H9 (cell line): ENCODE results near the gene EFNB1. TPM values are rescaled to one million over a fixed set of nuclear protein-coding genes. Genes with fewer than 3 reads are reported as not detected.

Experiments used
- DNase-seq: peaks from one replicate; pipeline ENCODE4 v3.0.0-alpha.2; 2017
- H2AFZ ChIP-seq: one replicate; pipeline ENCODE4 v1.6.1; 2013; ENCODE audit warnings: mild to moderate bottlenecking, low read length, control low read depth, moderate library complexity
- H2AK5ac ChIP-seq: 2 replicates; pipeline ENCODE4 v1.6.1; 2013; ENCODE audit warnings: low read length, control low read depth, mixed read lengths; ENCODE audit not compliant: insufficient read length
- H2BK120ac ChIP-seq: one replicate; pipeline ENCODE4 v1.6.1; 2013; ENCODE audit warnings: low read depth, mild to moderate bottlenecking, low read length, control low read depth, inconsistent platforms; ENCODE audit not compliant: poor library complexity, severe bottlenecking
- H2BK12ac ChIP-seq: 2 replicates; pipeline ENCODE4 v1.6.1; 2013; ENCODE audit warnings: low read length, control low read depth, mixed read lengths, low read depth; ENCODE audit not compliant: insufficient read length
- H2BK15ac ChIP-seq: 2 replicates; pipeline ENCODE4 v1.6.1; 2013; ENCODE audit warnings: low read depth, low read length, control low read depth
- H2BK20ac ChIP-seq: one replicate; pipeline ENCODE4 v1.6.1; 2013; ENCODE audit warnings: low read depth, mild to moderate bottlenecking, low read length, control low read depth, inconsistent platforms; ENCODE audit not compliant: poor library complexity, severe bottlenecking
- H2BK5ac ChIP-seq: 2 replicates; pipeline ENCODE4 v1.6.1; 2013; ENCODE audit warnings: low read length, control low read depth, mixed read lengths; ENCODE audit not compliant: insufficient read length
- H3K14ac ChIP-seq: 2 replicates; pipeline ENCODE4 v1.6.1; 2013; ENCODE audit warnings: low read length, control low read depth; ENCODE audit not compliant: insufficient read depth
- H3K18ac ChIP-seq: 2 replicates; pipeline ENCODE4 v1.6.1; 2013; ENCODE audit warnings: low read depth, mild to moderate bottlenecking, mixed read lengths, low read length, control low read depth; ENCODE audit not compliant: insufficient read length
- H3K23ac ChIP-seq: 2 replicates; pipeline ENCODE4 v1.6.1; 2013; ENCODE audit warnings: low read length, control low read depth, mixed read lengths, low read depth; ENCODE audit not compliant: insufficient read length
- H3K23me2 ChIP-seq: 2 replicates; pipeline ENCODE4 v1.6.1; 2013; ENCODE audit warnings: low read depth, mild to moderate bottlenecking, mixed read lengths, low read length, control low read depth; ENCODE audit not compliant: insufficient read length, poor library complexity, severe bottlenecking
- H3K27ac ChIP-seq: 2 replicates; pipeline ENCODE4 v1.5.1; 2013; ENCODE audit warnings: low read length, control low read depth, mixed read lengths, low read depth; ENCODE audit not compliant: insufficient read length
- H3K27me3 ChIP-seq: 2 replicates; pipeline ENCODE4 v1.6.1; 2013; ENCODE audit warnings: low read length, control low read depth, inconsistent platforms; ENCODE audit not compliant: insufficient read depth
- H3K4ac ChIP-seq: 2 replicates; pipeline ENCODE4 v1.6.1; 2013; ENCODE audit warnings: low read depth, mild to moderate bottlenecking, control low read depth, inconsistent platforms, low read length, moderate library complexity
- H3K4me1 ChIP-seq: 2 replicates; pipeline ENCODE4 v1.6.1; 2013; ENCODE audit warnings: low read length, control low read depth, inconsistent platforms; ENCODE audit not compliant: insufficient read depth
- H3K4me2 ChIP-seq: 2 replicates; pipeline ENCODE4 v1.6.1; 2013; ENCODE audit warnings: low read length, control low read depth, mixed read lengths; ENCODE audit not compliant: insufficient read length, insufficient read depth
- H3K56ac ChIP-seq: 2 replicates; pipeline ENCODE4 v1.6.1; 2013; ENCODE audit warnings: low read depth, mild to moderate bottlenecking, mixed read lengths, low read length, control low read depth; ENCODE audit not compliant: insufficient read length
- H3K79me1 ChIP-seq: 2 replicates; pipeline ENCODE4 v1.6.1; 2013; ENCODE audit warnings: low read depth, mild to moderate bottlenecking, moderate library complexity, low read length, control low read depth, inconsistent platforms; ENCODE audit not compliant: insufficient read depth, poor library complexity, severe bottlenecking
- H3K79me2 ChIP-seq: 2 replicates; pipeline ENCODE4 v1.6.1; 2013; ENCODE audit warnings: low read length, control low read depth, inconsistent platforms; ENCODE audit not compliant: insufficient read depth
- H3K9ac ChIP-seq: 2 replicates; pipeline ENCODE4 v1.6.1; 2013; ENCODE audit warnings: low read length, control low read depth, mixed read lengths; ENCODE audit not compliant: insufficient read length; ENCODE audit errors: extremely low read depth
- H3K9me3 ChIP-seq: one replicate; pipeline ENCODE4 v1.6.1; 2013; ENCODE audit warnings: low read depth, low read length, inconsistent platforms; ENCODE audit not compliant: control insufficient read depth
- H3T11ph ChIP-seq: one replicate; pipeline ENCODE4 v1.6.1; 2013; ENCODE audit warnings: mild to moderate bottlenecking, low read length, control low read depth, inconsistent platforms
- H4K20me1 ChIP-seq: one replicate; pipeline ENCODE4 v1.6.1; 2013; ENCODE audit not compliant: control insufficient read depth, insufficient read length, insufficient read depth
- H4K5ac ChIP-seq: 2 replicates; pipeline ENCODE4 v1.6.1; 2013; ENCODE audit warnings: low read depth, mild to moderate bottlenecking, mixed read lengths, low read length, control low read depth; ENCODE audit not compliant: insufficient read length
- H4K8ac ChIP-seq: replicated peaks from 2 replicates; pipeline ENCODE4 v1.6.1; 2013; ENCODE audit warnings: low read length, control low read depth, mixed read lengths, low read depth; ENCODE audit not compliant: insufficient read length
- H4K91ac ChIP-seq: 2 replicates; pipeline ENCODE4 v1.6.1; 2013; ENCODE audit warnings: low read depth, mild to moderate bottlenecking, moderate library complexity, mixed read lengths, low read length, control low read depth; ENCODE audit not compliant: insufficient read length
- H3K27ac Mint-ChIP-seq, 3 experiments: 2 replicates in 2 of 3; 3 replicates in 1 of 3; pipeline ENCODE4 v1.8.0; 2020 to 2021; ENCODE audit warnings: mixed read lengths in 3 of 3, mild to moderate bottlenecking in 1 of 3, moderate library complexity in 1 of 3
- H3K27me3 Mint-ChIP-seq: 2 replicates; pipeline ENCODE4 v1.8.0; 2021; ENCODE audit warnings: low read depth, mild to moderate bottlenecking, moderate library complexity, mixed read lengths
- H3K36me3 Mint-ChIP-seq, 3 experiments: 2 replicates in 2 of 3; 3 replicates in 1 of 3; pipeline ENCODE4 v1.8.0; 2020 to 2021; ENCODE audit warnings: low read depth in 3 of 3, mixed read lengths in 3 of 3; ENCODE audit not compliant: insufficient read depth in 1 of 3
- H3K4me1 Mint-ChIP-seq, 2 experiments: 2 replicates each; pipeline ENCODE4 v1.8.0; 2020; ENCODE audit warnings: mixed read lengths in 2 of 2
- H3K4me3 Mint-ChIP-seq, 2 experiments: 2 replicates in 1 of 2; 3 replicates in 1 of 2; pipeline ENCODE4 v1.8.0; 2020 to 2021; ENCODE audit warnings: mild to moderate bottlenecking in 2 of 2, mixed read lengths in 2 of 2, moderate library complexity in 1 of 2
- H3K9me3 Mint-ChIP-seq, 2 experiments: 2 replicates in 1 of 2; 3 replicates in 1 of 2; pipeline ENCODE4 v1.8.0; 2020; ENCODE audit warnings: mild to moderate bottlenecking in 2 of 2, mixed read lengths in 2 of 2, moderate library complexity in 1 of 2
- CTCF ChIP-seq: fragments of 200-600 bp; sonication (generic); conservative IDR thresholded peaks from 3 replicates; pipeline ENCODE4 v1.8.0; 2021; ENCODE audit warnings: antibody characterized with exemption, mild to moderate bottlenecking
- WGBS: extraction: QIAGEN DNeasy Blood & Tissue Kit; methylation state at CpG from one replicate; pipeline ENCODE4 v1.1.7; 2013; ENCODE audit warnings: missing lambda C conversion rate, low lambda C conversion rate, mixed read lengths; ENCODE audit not compliant: insufficient read length; ENCODE audit errors: extremely low coverage; 5-methylcytosine and 5-hydroxymethylcytosine counted together
- total RNA-seq: library from RNA; stranded (reverse); gene quantifications from 2 replicates; pipeline ENCODE4 v1.2.1, GENCODE V29; 2021

Gene EFNB1
- total RNA-seq, 1 experiment from 2014 or later, result 3.1 TPM

GRCh38 chrX:68868316-68868715 is 39.5 kb downstream of the EFNB1 start:
- no peaks in the 10 kb centered on the region for H3K9me3 ChIP-seq
- no peaks in the 10 kb centered on the region for H3K23me2 ChIP-seq
- no peak overlapping the region for H3K27ac Mint-ChIP-seq

More at GRCh38 chrX:68868316-68868715, 39.5 kb downstream of the EFNB1 start:
- Histone ChIP-seq H3K79me2 (no peaks in the 10 kb centered on the region), H3K4ac (no peak overlapping the region), H4K5ac (no peak overlapping the region), H2BK120ac (no peak overlapping the region), H3K79me1 (no peaks in the 10 kb centered on the region), H3K23ac (no peak overlapping the region), H4K91ac (no peak overlapping the region), H3K14ac (no peak overlapping the region), H3K4me1 (no peaks in the 10 kb centered on the region; the same call in 1 of the 2 replicates), H2AK5ac (no peak overlapping the region), H3K9ac (no peak overlapping the region), H2AFZ (no peak overlapping the region), H3K27me3 (no peaks in the 10 kb centered on the region), H4K20me1 (no peaks in the 10 kb centered on the region), H3K27ac (no peak overlapping the region), H2BK5ac (no peak overlapping the region), H2BK15ac (no peak overlapping the region), H3K56ac (no peak overlapping the region), H3K18ac (no peak overlapping the region), H4K8ac (no peak overlapping the region), H2BK20ac (no peak overlapping the region), H3T11ph (no peak overlapping the region), H2BK12ac (no peak overlapping the region), H3K4me2 (no peak overlapping the region)
- peaks cover 0 to 3% (median 0%) of the 10 kb centered on the region in 3 experiments; a peak in 2 of 7 replicates for H3K36me3 Mint-ChIP-seq
- H3K4me3 Mint-ChIP-seq, result no peak overlapping the region
- H3K27me3 Mint-ChIP-seq, result peaks cover 11% of the 10 kb centered on the region
- peaks cover 82 to 86% of the 10 kb centered on the region in 2 experiments for H3K9me3 Mint-ChIP-seq
- no CpG with 5 or more reads among the region's 3 CpGs for WGBS
- DNase-seq, result no peak
- H3K4me1 Mint-ChIP-seq, result peaks cover 10 to 26% of the 10 kb centered on the region in 2 experiments
- no peak for TF ChIP-seq CTCF
